Measurements from ENCODE around the gene ERGIC1.

ERGIC1 gene

GRCh38 chr5:172819569-172819968, 14.5 kb upstream of the ERGIC1 start:
- no peak overlapping the region for H3K4me3 ChIP-seq (ENCODE audit: low read depth, low read length)
- DNase-seq (ENCODE audit: low read depth) = no peak
- TF ChIP-seq CTCF (IDR thresholded peaks at IDR 0.05; ENCODE audit: low read depth, low read length, missing control alignments) = no peak
- in situ Hi-C loops (cut with HindIII; ENCODE audit: low sequenced_read_pairs) = loop anchor here (5.0 kb wide), 1 partner anchor 42 kb away; no protein-coding TSS in a partner anchor

DNA sequence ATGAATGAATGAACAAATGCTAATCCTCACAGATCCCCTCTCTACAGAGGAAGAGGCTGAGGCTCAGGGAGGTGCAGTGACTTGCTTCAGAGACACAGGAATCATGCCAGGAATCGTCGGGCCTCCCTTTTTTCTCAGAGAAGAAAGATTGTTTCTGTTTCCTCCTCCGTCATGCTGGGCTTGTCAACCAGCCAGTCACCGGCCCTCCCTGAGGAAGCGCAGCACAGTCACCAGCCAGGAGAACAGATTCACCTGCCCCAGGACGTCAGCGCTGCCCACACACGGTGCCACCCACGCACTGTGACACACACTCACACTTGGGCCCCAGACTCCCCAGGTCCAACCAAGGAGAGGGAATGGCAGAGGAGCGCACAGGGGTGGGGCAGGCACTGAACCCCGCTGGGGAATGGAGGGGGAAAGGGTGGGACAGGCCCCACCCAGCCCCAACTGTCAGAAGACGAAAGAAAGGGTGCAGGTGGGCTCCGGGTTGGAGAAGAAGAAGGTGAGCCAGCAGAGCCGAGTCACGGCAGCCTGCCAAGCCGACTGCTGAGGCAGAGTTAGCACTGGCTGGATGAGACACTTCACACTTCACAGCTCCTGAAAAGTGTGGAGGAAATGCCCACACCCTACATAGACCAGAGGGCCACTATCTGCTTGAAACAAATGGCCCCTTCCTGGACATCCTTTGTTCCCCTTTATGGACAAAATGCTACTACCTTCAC, 13.8 kb upstream of the ERGIC1 start:
- H3K4me3 ChIP-seq (ENCODE audit: low read depth, low read length) = no peak overlapping the region
- no peak for TF ChIP-seq CTCF (IDR thresholded peaks at IDR 0.05; ENCODE audit: low read depth, low read length, missing control alignments)
- in situ Hi-C loops (cut with HindIII; ENCODE audit: low sequenced_read_pairs) = no loop called here
- peak; percentile 59 for DNase-seq (ENCODE audit: low read depth)

GRCh38 chr5:172821340-172821985, 12.6 kb upstream of the ERGIC1 start:
- H3K4me3 ChIP-seq (ENCODE audit: low read depth, low read length) = no peak overlapping the region
- no peak for TF ChIP-seq CTCF (IDR thresholded peaks at IDR 0.05; ENCODE audit: low read depth, low read length, missing control alignments)
- in situ Hi-C loops (cut with HindIII; ENCODE audit: low sequenced_read_pairs) = no loop called here
- DNase-seq (ENCODE audit: low read depth) = no peak

DNA sequence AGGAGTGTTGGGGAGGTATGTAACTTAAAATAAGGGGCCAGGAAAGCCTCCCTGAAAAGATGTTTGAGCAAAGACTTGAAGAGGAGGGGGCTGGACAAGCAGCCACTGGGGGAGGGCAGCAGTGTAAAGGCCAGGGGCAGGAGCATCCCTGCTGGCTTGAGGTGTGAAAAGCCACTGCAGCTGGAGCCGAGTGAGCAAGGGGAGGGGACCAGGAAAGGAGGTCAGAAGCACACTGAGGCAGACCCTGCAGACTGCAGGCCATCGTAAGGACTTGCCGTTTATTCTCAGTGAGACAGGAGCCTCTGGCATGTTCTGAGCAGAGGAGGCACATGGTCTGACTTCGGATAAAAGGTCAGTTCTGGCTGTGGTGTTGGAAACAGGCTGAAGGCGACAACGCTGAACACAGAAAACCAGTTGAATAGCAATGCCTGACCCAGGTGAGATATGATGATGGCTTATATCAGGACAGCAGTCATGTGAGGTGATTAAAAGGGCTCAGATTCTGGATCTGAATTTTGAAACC, 10.2 kb upstream of the ERGIC1 start:
- in situ Hi-C loops (cut with HindIII; ENCODE audit: low sequenced_read_pairs) = no loop called here
- TF ChIP-seq CTCF (IDR thresholded peaks at IDR 0.05; ENCODE audit: low read depth, low read length, missing control alignments) = no peak
- no peak for DNase-seq (ENCODE audit: low read depth)
- no peak overlapping the region for H3K4me3 ChIP-seq (ENCODE audit: low read depth, low read length)

DNA sequence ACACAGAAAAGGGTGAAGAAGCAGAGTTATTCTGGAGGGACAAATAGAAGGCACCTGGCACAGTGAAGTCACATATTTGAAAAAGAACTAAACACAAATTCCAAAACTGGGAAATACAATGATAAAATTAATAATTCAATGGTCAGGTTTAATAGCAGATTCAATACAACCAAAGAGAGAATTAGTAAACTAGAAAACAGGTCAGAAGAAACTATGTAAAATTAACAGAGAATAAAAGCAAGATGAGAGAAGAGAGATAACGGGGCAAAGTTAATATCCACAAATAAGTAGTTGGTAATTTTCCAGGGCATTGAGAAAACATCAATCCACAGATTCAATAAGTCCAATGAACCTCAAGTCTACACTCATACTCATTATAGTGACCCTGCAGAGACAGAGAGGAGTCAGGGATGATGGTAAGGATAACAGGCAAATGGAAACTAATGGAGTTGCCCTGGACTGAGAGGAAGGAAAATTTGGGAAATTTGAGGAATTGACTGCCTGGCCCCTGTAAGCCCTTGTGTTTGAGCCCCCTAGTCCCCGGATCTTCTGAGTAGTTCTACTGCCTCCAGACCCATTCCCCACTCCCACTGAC, 8.3 kb upstream of the ERGIC1 start:
- TF ChIP-seq CTCF (IDR thresholded peaks at IDR 0.05; ENCODE audit: low read depth, low read length, missing control alignments) = no peak
- H3K4me3 ChIP-seq (ENCODE audit: low read depth, low read length) = no peak overlapping the region
- in situ Hi-C loops (cut with HindIII; ENCODE audit: low sequenced_read_pairs) = no loop called here
- no peak for DNase-seq (ENCODE audit: low read depth)

GRCh38 chr5:172827841-172828240, 6.2 kb upstream of the ERGIC1 start:
- in situ Hi-C loops (cut with HindIII; ENCODE audit: low sequenced_read_pairs) = no loop called here

More at GRCh38 chr5:172827841-172828240, 6.2 kb upstream of the ERGIC1 start:
- no peak for DNase-seq (ENCODE audit: low read depth)
- H3K4me3 ChIP-seq (ENCODE audit: low read depth, low read length) = no peak overlapping the region
- no peak for TF ChIP-seq CTCF (IDR thresholded peaks at IDR 0.05; ENCODE audit: low read depth, low read length, missing control alignments)
